Nucleus accumbens (tissue), 56 donors: Measurements from ENCODE around the gene PRKCH.

ENCODE experiments used
- DNase-seq, 56 donors: peaks; one replicate each; lab custom pipeline; 2025; lab: John Stamatoyannopoulos, UW

Gene PRKCH

DNA sequence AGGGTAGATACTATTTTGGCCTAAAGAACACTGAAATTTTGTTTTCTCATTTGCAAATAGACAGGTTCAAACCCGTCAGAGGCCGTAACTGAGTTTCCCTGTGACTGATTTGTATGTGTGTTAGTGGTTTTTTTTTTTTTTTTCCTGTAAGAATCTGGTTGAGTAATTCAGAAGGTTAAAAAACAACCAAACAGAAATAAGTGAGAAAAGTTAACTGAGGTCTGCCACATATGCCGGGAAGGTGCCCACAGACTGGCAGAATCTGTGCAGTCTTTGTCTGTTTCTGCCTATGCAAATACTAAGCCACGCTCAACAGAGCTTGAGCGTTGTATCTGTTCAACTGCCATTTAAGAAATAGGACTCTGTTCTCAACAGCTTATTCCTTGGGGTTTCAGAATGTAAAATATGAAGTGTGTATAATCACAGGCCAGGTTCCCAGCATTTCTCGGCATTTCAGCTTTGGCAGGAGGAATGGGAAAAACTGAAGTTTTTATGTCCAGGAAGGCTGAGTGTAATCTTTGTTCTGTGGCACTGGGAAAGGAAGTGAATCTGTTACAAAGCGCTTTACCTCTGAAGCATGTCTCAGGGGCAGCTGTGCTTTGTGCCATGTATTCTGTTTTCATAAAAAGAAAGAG is 181.9 kb downstream of the PRKCH start:
- DNase-seq, result no peak

DNA sequence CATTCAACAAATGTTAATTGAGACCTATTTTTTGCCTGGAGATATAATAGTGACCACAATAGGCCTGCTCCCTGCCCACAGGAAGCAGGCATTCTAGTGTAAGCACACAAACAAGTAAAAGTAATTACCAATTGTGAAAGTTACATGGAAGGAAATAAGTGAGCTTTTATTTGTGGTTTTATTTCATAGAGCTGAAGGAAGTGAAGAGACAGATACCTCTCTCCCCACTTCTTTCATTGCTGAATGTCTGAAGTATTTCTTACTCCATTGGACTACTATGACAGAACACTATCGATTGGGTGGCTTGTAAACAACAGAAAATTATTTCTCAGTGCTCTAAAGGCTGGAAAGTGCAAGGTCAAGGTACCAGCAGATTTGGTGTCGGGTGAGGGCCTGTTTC is 183.5 kb downstream of the PRKCH start:
- DNase-seq, result no peak

DNA sequence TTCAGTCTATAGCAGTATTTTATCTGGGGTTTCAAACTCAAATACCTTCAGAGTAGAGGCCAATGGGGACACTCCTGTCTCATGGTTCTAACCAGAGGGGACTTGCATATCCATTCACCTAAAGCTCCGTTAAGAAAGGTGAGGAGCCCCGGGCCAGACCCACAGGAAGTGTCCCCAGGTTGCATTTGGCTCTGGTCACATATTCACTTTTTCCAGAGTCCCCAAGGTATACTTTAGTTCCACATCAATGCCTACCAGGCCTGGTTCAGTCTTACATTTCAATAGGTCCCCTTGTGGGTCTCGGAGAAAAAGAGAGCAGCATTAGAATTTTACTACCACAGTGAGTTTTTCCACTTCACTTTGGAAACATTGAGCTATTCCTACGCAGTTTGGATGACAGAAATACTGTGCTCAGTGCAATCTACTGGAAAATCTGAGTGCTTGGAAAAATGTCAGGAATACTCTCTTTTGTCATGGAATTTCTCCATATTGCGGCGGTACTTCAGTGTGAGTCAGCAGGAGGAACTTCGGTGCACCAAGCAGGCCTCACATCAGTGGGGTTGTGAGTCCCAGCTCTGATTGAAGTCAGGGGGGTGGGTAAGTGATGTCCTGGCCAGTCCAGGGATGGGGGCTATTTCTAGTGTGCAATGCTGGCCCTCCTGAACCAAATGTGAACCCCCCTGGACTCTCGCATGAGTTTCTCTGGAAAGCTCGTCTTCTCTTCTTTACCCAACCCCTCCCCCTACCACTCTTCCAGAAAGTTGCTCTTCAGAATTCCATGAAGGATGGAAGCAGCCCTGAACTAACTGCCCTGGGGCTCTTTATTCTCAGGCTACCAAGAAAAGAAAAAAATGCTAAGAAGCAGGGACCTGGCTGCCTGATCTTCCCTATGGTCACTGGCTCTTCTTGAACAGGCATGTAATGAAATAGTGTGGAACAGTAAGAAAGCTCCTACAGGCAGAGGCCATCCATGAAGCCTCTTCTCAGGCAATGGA is 184.7 kb downstream of the PRKCH start:
- no peak for DNase-seq

DNA sequence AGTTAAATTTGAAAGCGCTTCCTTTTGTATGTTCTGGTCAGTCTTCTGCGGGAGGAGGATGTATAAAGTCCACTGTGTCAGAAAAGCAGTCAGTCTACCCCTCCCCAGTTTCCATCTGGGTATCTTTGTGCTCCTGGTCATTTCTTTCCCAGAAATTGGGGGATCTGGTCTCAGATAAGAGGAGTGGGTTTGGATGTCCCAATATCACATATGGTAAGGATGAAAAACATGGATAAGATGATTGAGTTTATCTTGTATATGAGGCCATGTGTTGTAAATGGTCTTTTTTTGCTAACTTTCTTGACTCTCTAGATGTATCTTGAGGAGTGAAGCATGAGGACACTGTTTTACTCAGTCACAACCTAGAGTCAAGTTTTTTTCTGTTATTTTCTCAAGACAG is 187.1 kb downstream of the PRKCH start:
- DNase-seq, result no peak

DNA sequence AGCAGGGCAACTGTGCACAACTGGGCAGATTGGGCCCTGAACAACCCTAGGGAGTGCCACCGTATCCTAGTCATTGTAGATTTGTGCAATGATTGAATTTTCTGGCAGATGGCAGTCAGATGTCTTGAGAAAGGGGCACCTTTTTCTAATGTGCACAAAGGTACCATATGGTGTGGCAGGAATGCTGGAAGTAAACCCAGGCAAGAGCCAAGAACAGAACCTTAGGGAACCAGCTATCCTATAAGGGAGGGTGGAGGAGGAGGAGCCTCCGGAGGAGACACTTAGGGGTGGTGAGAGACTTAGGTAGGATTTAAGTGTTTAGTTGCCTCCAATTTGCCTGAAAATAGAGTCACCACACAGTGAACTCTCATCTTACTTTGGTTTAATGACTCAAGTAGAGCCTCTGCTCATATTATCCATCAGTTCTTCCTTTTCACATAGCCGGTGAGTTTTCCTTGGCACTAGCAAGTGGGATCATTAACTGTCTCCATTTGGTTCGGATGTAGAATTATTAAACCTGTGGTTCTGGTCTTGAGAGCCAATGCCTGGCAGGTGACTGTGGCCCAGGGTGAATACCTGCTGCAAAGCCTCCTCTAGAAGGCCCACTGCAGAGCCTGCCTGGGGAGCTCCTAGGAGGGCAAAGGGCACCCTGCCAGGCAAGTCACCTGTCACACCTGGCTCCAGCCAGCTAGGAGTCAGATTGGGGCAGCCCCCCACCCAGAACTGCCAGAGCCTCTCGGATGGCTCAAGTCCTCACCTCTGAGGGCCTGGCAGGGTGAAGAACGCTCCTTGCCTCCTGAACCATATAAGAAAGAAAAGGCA is 189.6 kb downstream of the PRKCH start:
- DNase-seq, result no peak

DNA sequence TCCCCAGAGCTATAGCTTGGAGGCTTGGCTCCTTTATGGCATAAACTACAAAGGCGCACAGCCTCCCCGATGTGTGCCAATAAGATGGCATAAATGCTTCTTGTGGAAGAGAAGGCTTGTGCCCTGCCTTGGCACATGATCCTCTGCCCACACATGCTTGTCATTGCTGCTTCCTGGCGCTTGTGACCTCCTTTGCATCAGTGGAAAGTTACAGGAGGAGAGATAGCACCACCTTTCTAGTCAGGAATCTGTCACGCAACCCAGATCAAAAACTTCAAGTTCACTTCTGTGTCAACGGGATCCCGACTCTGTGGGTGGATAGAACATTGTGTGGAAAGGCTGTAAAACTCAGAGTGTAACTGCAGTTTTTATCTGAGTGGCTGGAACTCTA is 190.2 kb downstream of the PRKCH start:
- peak in 32 of 56 donors; percentile 6 to 79 (median 42) for DNase-seq

DNA sequence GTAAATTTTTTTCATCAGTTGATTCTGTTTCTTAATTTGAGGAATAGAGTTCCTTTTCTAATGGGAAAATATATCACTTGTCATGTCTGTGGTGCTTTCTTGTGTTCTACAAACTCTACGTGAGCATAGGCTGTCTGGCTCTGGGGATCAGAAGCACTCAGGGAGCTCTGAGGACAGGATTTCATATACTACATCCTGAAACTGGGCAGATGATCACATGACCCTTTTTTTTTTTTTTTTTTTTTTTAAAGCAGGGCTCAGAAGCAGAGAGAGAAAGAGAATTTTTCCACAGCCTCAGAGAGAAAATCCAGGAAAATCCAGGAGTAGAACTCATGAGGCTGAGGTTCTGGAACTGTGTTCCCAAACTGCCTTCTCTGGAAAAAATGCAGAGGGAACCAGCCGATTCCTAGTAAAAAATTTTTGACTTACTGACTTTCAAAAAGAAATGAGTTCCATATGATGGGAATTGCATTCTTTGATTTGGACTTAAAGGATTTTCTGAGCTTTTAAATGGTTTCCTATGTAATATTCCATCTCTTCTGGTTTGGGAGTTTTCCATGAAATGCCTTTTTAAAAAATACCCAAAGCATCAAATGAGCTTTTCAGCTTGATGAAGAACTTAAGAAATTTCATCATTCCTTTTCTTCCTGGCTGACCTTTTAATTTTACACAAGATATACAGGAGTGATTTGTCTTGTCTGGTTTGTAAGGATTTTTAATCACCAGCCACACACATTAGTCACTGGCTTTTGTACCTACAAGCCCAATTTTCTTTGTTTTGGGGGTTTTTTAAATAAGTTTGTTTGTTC is 190.9 kb downstream of the PRKCH start:
- DNase-seq, result no peak

DNA sequence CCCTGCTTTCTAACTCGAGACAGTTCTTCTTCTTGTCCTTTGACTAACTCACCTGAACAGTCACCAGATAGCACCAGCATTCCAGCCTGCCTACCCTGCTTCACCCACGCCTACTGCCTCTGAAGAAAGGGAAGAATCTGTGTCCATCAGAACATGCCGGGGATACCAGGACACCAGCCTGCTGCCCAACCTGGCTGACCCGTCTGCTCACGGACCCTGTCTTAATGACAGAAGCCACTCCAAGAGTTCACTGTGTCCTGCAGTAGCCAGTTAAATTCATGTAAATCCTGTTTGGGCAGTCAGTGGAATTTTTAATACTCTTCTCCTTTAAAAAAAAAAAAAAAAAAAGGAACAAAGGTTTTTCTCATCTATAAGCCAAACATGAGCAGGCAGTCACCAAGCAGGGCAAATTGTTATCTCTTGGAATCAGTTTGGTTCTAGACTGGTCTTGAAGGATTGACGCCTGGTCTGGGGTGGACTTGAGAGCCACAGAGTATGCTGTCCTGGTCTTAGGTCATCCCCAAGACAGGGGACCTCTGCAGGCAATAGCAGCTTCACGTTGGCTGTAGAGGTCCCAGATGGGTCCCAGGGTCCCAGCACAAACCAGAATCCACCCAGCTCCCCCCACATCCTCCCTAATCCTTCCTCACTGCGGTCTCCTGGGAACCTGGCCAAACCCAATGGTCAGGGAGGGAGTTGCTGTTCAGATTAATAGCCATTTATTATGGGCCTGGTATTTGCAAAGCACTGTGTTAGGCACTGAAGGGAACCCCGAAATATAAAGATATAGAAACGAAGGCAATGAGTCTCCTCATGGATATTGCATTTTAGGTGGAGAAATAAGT is 192.8 kb downstream of the PRKCH start:
- DNase-seq, result peak in 1 of 56 donors; percentile 6

DNA sequence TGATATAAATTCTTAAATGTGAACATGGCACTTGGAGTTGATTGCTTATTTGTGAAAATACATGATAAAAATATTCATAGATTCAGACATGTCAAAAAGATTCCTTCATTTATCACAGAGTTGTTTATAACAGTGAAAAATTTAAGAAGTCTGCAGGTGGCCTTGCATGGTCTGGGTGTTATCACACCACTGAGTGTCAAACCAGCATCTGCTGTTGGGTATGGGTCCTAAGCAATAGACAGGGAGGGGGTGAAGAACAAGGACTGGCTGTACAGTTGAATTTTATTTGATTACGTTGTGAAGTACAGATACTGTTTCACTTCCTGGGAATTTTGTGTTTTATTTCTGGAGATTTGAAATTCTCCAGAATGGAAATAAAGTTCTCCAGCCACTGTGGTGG is 193.5 kb downstream of the PRKCH start:
- DNase-seq, result no peak

DNA sequence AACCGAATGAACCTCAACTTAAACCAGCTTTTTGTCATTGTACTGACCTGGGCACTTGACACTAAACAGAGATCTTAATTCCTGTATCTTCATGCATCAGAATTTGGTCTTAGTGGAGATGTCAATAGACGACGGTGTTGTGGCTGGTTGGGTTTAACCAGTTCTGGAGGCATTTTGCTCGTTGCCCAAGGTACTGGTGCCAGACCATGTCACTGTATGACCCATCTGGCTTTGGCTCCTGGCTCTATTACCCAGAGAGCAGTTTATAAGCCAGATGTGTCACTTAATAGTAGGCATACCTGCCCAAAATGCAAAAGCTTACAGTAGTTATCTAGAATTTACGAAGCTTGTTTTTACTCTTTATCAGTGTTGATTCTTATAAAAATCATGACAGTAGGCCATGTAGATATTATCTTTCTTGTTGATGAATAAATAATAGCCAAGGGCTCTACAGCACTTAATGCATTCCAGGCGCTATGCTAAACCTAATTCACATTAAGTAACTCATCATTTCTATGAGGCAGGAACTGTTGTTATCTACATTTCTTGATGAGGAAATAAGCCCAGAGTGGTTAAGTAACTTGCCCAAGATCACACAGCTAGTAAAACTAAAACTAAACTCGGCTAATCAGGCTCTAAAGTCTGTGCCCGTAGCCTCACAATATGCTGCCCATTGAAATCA is 194.2 kb downstream of the PRKCH start:
- no peak for DNase-seq

DNA sequence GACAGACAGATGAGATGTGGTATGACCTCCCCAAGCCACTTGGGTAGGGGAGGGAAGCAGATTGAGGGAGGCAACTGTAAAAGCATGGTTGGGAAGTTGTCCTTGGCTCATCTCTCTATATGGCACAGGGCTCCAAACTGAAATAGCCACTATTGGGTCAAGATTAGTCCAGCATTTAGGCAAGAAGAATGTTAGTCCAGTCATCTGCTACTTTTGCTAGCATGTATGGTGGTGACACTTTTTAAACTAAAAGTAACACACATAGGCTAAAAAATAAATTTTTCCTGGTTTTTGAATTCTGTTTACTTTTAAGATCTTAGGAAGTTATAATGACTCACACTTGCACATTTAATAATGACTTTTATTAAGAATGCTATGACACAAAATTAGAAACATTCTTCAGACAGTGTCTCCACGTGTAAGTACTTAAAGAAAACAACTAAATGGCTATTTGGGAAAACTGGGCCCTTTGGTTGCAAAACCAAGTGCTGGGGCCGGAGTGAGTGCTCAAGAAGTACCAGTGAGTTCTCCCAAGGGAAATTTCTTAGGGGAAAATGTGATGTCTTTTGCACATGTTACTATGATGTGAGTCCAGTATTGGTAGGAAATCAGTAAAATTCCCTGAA is 194.9 kb downstream of the PRKCH start:
- no peak for DNase-seq

DNA sequence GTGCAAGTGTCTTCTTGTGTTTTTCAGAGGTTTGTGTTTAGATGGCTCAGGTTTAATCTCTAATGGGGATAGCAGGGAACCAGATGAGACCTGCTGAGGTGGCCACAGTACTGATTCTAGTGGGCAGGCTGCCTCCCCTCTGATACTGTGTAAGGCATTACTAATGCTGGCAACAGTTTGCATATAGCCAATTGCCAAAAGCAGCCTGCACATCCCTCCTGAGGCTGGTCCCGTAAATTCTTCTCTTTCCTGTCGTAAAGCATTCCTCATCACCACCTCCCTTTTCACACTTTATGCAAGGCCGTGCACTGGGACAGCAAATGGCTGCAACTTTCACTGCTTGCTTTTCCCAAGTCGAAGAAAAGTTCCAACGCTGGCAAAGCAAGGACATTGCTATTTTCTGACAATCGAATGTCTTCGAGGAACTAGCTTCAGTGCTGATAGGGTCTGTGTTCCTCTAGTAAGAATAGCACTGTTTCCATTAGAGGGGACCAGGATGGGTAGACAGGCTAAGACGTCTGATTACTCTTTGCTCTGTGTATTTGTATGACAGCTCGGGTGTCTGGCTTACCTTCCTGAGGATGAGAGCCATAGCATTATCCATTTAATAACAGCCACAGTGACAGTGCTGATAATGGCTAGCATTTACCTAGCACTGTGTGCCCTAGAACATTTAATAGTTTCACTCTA is 195.7 kb downstream of the PRKCH start:
- DNase-seq, result no peak

DNA sequence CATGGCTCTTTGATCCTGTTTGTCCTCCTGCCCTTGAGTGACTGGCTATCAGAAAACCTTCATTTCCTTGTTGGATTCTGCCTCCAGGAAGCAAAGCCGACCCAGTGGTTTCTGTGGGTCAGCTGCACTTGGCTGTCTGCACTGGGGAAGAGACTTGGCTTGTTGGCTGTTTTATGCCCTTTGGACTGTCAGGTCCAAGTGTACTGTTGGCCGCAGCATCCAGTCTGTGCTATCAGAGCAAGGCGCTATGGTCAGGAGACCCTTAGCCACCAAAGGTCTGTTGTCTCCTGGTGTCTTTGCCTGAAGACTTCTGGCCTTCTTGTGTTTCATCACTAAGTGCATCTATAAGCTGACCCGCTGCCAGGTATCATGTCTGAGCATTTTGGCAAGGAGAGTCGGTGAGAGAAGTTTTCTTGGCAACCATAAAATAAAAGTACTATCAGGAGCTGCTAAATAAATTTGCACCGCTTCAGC is 196.6 kb downstream of the PRKCH start:
- no peak for DNase-seq

DNA sequence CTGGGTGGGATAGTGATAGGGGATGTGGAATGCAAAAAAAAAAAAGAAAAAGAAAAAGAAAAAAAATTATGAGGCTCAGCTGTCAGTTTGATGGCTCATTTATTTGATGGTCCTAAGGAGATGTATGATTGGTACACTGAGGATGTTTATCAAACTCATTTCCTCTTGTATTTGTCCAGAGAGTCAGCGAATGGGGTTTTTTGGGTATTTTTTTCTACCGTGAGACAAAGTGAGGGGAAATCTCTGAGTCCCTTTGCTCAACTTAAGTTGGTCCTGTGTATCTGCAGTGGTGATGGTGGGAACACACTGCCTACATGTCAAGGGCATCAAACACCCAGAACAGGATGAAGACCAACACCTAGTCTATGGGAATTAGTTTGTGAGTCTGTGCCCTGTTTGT is 197.0 kb downstream of the PRKCH start:
- no peak for DNase-seq

DNA sequence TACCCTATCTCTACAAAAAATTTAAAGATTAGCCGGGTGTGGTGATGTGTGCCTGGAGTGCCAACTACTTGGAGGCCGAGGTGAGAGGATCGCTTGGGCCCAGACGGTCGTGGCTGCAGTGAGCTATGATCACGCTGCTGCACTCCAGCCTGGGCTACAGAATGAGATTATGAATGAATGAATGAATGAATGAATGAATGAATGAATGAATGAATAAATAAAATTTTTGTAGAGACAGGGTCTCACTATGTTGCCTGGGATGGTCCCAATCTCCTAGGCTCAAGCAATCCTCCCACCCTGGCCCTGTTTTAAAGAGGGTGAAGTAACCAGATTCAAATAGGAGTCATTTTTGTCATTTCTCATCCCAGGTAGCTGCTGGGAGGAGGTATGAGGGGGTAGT is 197.7 kb downstream of the PRKCH start:
- no peak for DNase-seq

DNA sequence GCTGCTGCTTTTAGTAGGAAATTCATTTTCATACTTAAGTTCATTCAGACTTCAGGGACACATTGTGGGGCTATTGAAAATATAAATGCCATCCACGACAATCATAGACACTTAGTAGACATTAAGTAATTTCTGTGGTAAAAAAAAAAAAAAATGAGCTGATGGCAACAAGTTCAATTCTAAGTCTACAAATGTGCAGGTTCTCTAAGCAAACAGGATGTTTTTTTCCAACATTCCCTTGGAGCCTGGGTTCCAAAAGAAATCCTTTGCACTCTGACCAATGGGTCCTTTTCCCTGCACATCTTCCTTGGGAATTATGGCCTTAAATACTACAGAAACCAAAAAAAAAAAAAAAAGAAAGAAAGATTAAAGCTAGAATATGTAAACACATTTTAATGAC is 198.4 kb downstream of the PRKCH start:
- DNase-seq, result no peak

DNA sequence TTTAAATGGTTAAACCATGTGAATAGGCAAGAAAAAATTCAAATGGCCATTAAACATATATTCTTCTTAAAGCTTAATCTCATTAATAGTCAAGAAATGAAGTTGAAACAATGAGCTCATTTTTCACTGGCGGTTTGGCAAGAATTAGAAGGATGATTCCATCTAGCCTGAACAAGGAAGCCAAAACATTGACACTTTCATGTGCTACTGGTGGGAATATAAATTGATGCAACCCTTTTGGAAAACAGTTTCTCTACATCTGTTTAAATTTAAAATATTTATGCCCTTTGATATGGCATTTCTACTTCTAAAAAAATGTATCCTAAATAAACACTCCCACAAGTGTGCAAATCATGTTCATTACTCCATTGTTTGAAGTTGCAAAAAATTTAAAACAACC is 199.2 kb downstream of the PRKCH start:
- DNase-seq, result no peak
